ENCODE measurements around the gene FXYD3. TPM values are rescaled to one million over a fixed set of nuclear protein-coding genes. Genes with fewer than 3 reads are reported as not detected.

Gene FXYD3
- total and polyA plus RNA-seq, 2 of the 13 experiments (the other 11 are each of a cell fraction or from before 2014, with no cell fraction given), result 4.9 TPM; not detected in 1

DNA sequence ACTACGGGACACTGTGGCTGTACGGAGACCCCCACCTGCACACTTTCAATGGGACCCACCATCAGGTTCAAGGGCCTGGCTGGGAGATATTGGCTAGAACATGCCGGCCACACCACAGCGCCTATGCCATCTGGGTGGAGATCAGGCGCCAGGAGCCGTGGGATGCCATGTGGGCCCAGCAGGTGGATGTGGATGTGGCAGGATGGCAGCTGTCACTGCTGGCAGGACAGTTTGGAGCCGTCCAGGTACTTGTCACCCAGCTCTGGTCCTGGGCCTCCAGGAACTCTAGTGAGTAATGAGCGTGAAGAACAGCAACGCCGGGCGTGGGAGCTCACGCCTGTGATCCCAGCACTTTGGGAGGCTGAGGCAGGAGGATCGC is 15.7 kb upstream of the FXYD3 start:
- Histone ChIP-seq H3K36me3 (replicated peaks in 1 of 2; ENCODE audit: control insufficient read depth in 1 of 2, insufficient read depth in 2 of 2, low read length in 2 of 2) (no peaks in the 10 kb centered on the region), H4K20me1 (ENCODE audit: insufficient read depth, low read length) (no peaks in the 10 kb centered on the region), H3K9me3 (ENCODE audit: low read length) (no peaks in the 10 kb centered on the region), H3K4me2 (ENCODE audit: low read depth, low read length) (no peak overlapping the region), H3K4me3 (replicated peaks in 1 of 3; ENCODE audit: insufficient read depth in 1 of 3, low read depth in 2 of 3, low read length in 3 of 3) (peak overlapping the region in 1 of 3 experiments; percentile 3; a peak in 1 of 6 replicates), H3K79me2 (ENCODE audit: insufficient read depth, low read length) (no peaks in the 10 kb centered on the region), H3K4me1 (ENCODE audit: insufficient read depth, low read length) (peaks cover 45% of the 10 kb centered on the region), H3K27me3 (ENCODE audit: control insufficient read depth in 1 of 2, insufficient read depth in 2 of 2, low read length in 2 of 2) (peaks cover 0 to 4% of the 10 kb centered on the region in 2 experiments; a peak in 1 of 5 replicates), H3K9ac (ENCODE audit: insufficient read depth, low read depth, low read length) (no peak overlapping the region), H3K27ac (ENCODE audit: extremely low read length, insufficient read depth, low read length) (no peak overlapping the region), H2AFZ (ENCODE audit: low read length) (no peak overlapping the region)
- 73% methylated on average over 8 of the region's 13 CpGs for whole genome bisulfite sequencing (ENCODE audit: low lambda C conversion rate)
- no peak for FAIRE-seq
- intact Hi-C loops (cut with micrococcal nuclease; ENCODE audit: unreplicated experiment) (loop anchor here (2.0 kb wide), 1 partner anchor 57 kb away; no protein-coding TSS in a partner anchor), in situ Hi-C loops (cut with HindIII; ENCODE audit: extremely low pct_ligation_motif_present, low pct_unique_long_range_greater_than_20kb) (no loop called here)
- no peak for ATAC-seq
- DNase-seq (ENCODE audit: low spot score), result no peak
- BruUV-seq (replicated peaks), result no TSS peak
- ChIA-PET POLR2A (no interaction called here), CTCF (ENCODE audit: low intra/inter-chr PET ratio, low total read pairs) (no interaction called here)
- TF ChIP-seq HNRNPL (IDR thresholded peaks at IDR 0.05; ENCODE audit: low read depth, low read length) (peak; percentile 67; the same call in 1 of the 2 replicates), KLF11 (CRISPR knock-in tag; IDR thresholded peaks at IDR 0.05) (no peak), SMARCC2 (IDR thresholded peaks at IDR 0.05) (no peak)

DNA sequence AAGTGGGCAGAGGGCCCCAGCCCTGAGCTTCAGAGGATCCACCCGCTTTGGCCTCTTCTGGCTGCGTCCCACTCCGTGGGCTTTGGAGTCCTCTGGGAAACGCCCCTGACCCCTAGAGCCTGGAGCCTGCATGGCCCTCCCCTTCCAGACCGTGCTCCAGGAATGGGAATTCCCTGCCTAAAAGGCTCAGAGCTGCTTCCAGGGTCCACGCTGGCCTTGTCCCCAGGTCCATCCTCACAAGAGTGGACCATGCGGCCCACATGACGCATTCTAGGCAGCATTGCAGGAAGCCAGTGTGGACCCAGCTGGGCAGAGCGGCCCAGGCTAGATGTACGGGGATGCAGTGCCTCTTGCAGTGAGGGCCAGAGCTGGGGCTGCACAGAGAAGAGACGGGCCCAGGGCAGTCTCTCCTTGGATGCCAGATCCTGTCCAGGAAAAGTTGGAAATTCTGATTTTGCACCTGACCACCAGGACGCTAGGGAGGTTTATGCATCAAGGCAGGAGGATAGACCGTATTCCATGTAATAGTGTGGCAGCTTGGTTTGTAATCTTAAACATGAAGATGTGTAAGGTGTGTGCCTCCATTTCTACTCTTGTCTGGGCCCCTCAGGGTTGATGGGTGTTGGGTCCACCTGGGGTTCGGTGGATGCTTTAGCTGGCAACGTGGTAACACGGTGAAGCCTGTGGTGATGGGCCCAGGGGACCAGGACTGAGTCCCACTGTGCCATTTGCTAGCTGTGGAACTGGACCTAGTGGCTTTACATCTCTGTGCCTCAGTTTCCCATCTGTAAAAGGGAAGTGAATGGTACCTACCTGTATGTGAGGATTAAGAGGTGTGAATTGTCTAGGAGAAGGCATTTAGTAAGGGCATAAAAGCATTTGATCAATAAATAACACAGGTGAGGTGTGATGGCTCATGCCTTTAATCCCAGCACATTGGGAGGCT is 14.8 kb upstream of the FXYD3 start:
- H3K4me3 ChIP-seq (replicated peaks in 1 of 3; ENCODE audit: insufficient read depth in 1 of 3, low read depth in 2 of 3, low read length in 3 of 3), result peak overlapping the region in 1 of 3 experiments; percentile 17; a peak in 1 of 6 replicates
- BruUV-seq (replicated peaks), result no TSS peak
- in situ Hi-C loops (cut with HindIII; ENCODE audit: extremely low pct_ligation_motif_present, low pct_unique_long_range_greater_than_20kb), result no loop called here
- no peak overlapping the region for H2AFZ ChIP-seq (ENCODE audit: low read length)
- intact Hi-C loops (cut with micrococcal nuclease; ENCODE audit: unreplicated experiment), result loop anchor here (2.0 kb wide), 1 partner anchor 58 kb away; no protein-coding TSS in a partner anchor
- H3K9me3 ChIP-seq (ENCODE audit: low read length), result no peaks in the 10 kb centered on the region
- H4K20me1 ChIP-seq (ENCODE audit: insufficient read depth, low read length), result no peaks in the 10 kb centered on the region
- peak; percentile 58 for ATAC-seq
- H3K27me3 ChIP-seq (ENCODE audit: control insufficient read depth in 1 of 2, insufficient read depth in 2 of 2, low read length in 2 of 2), result peaks cover 0 to 4% of the 10 kb centered on the region in 2 experiments; a peak in 1 of 5 replicates
- H3K4me2 ChIP-seq (ENCODE audit: low read depth, low read length), result peak overlapping the region; percentile 45; the same call in 1 of the 2 replicates
- peaks cover 41% of the 10 kb centered on the region for H3K4me1 ChIP-seq (ENCODE audit: insufficient read depth, low read length)
- WGBS (ENCODE audit: low lambda C conversion rate), result 21% methylated on average over 9 of the region's 16 CpGs
- H3K27ac ChIP-seq (ENCODE audit: extremely low read length, insufficient read depth, low read length), result no peak overlapping the region
- no peak for FAIRE-seq
- no peaks in the 10 kb centered on the region for H3K79me2 ChIP-seq (ENCODE audit: insufficient read depth, low read length)
- no peak for DNase-seq (ENCODE audit: low spot score)
- CTCF ChIA-PET (ENCODE audit: low intra/inter-chr PET ratio, low total read pairs), result no interaction called here
- POLR2A ChIA-PET, result no interaction called here
- H3K36me3 ChIP-seq (replicated peaks in 1 of 2; ENCODE audit: control insufficient read depth in 1 of 2, insufficient read depth in 2 of 2, low read length in 2 of 2), result no peaks in the 10 kb centered on the region
- no peak overlapping the region for H3K9ac ChIP-seq (ENCODE audit: insufficient read depth, low read depth, low read length)
- TF ChIP-seq, protein P1, sequence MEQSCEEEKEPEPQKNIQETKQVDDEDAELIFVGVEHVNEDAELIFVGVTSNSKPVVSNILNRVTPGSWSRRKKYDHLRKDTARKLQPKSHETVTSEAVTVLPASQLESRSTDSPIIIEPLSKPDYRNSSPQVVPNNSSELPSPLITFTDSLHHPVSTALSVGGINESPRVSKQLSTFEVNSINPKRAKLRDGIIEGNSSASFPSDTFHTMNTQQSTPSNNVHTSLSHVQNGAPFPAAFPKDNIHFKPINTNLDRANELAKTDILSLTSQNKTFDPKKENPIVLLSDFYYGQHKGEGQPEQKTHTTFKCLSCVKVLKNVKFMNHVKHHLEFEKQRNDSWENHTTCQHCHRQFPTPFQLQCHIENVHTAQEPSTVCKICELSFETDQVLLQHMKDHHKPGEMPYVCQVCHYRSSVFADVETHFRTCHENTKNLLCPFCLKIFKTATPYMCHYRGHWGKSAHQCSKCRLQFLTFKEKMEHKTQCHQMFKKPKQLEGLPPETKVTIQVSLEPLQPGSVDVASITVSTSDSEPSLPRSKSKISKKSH (CRISPR knock-in tag; IDR thresholded peaks at IDR 0.05; ENCODE audit: borderline replicate concordance), result peak; percentile 53; the same call in 1 of the 2 replicates
- TF ChIP-seq ZMYM3 (CRISPR knock-in tag; IDR thresholded peaks at IDR 0.05) (peak; percentile 36; the same call in 1 of the 2 replicates), ZFX (CRISPR knock-in tag; IDR thresholded peaks at IDR 0.05; ENCODE audit: low read depth) (peak; percentile 51; the same call in 1 of the 2 replicates), MAF1 (CRISPR knock-in tag; IDR thresholded peaks at IDR 0.05; ENCODE audit: borderline replicate concordance) (no peak), RARA (CRISPR knock-in tag; IDR thresholded peaks at IDR 0.05) (peak; percentile 57), GZF1 (CRISPR knock-in tag; IDR thresholded peaks at IDR 0.05) (peak; percentile 99)
- TF ChIP-seq, protein P2, sequence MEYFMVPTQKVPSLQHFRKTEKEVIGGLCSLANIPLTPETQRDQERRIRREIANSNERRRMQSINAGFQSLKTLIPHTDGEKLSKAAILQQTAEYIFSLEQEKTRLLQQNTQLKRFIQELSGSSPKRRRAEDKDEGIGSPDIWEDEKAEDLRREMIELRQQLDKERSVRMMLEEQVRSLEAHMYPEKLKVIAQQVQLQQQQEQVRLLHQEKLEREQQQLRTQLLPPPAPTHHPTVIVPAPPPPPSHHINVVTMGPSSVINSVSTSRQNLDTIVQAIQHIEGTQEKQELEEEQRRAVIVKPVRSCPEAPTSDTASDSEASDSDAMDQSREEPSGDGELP (IDR thresholded peaks at IDR 0.05; ENCODE audit: borderline replicate concordance, low read depth), result peak; percentile 46; the same call in 1 of the 2 replicates
- TF ChIP-seq, protein P3, sequence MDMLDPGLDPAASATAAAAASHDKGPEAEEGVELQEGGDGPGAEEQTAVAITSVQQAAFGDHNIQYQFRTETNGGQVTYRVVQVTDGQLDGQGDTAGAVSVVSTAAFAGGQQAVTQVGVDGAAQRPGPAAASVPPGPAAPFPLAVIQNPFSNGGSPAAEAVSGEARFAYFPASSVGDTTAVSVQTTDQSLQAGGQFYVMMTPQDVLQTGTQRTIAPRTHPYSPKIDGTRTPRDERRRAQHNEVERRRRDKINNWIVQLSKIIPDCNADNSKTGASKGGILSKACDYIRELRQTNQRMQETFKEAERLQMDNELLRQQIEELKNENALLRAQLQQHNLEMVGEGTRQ (IDR thresholded peaks at IDR 0.05; ENCODE audit: low read depth, low read length), result no peak
- TF ChIP-seq, protein P3 (CRISPR knock-in tag; IDR thresholded peaks at IDR 0.05; ENCODE audit: borderline replicate concordance), result peak; percentile 26; the same call in 1 of the 2 replicates
